H9 (cell line): ENCODE data around the gene HPS3. TPM values are rescaled to one million over a fixed set of nuclear protein-coding genes. Genes with fewer than 3 reads are reported as not detected.

Source experiments
- DNase-seq: peaks from one replicate; pipeline ENCODE4 v3.0.0-alpha.2; 2017
- H2AFZ ChIP-seq: one replicate; pipeline ENCODE4 v1.6.1; 2013; ENCODE audit warnings: mild to moderate bottlenecking, low read length, control low read depth, moderate library complexity
- H2AK5ac ChIP-seq: 2 replicates; pipeline ENCODE4 v1.6.1; 2013; ENCODE audit warnings: low read length, control low read depth, mixed read lengths; ENCODE audit not compliant: insufficient read length
- H2BK120ac ChIP-seq: one replicate; pipeline ENCODE4 v1.6.1; 2013; ENCODE audit warnings: low read depth, mild to moderate bottlenecking, low read length, control low read depth, inconsistent platforms; ENCODE audit not compliant: poor library complexity, severe bottlenecking
- H2BK12ac ChIP-seq: 2 replicates; pipeline ENCODE4 v1.6.1; 2013; ENCODE audit warnings: low read length, control low read depth, mixed read lengths, low read depth; ENCODE audit not compliant: insufficient read length
- H2BK15ac ChIP-seq: 2 replicates; pipeline ENCODE4 v1.6.1; 2013; ENCODE audit warnings: low read depth, low read length, control low read depth
- H2BK20ac ChIP-seq: one replicate; pipeline ENCODE4 v1.6.1; 2013; ENCODE audit warnings: low read depth, mild to moderate bottlenecking, low read length, control low read depth, inconsistent platforms; ENCODE audit not compliant: poor library complexity, severe bottlenecking
- H2BK5ac ChIP-seq: 2 replicates; pipeline ENCODE4 v1.6.1; 2013; ENCODE audit warnings: low read length, control low read depth, mixed read lengths; ENCODE audit not compliant: insufficient read length
- H3K14ac ChIP-seq: 2 replicates; pipeline ENCODE4 v1.6.1; 2013; ENCODE audit warnings: low read length, control low read depth; ENCODE audit not compliant: insufficient read depth
- H3K18ac ChIP-seq: 2 replicates; pipeline ENCODE4 v1.6.1; 2013; ENCODE audit warnings: low read depth, mild to moderate bottlenecking, mixed read lengths, low read length, control low read depth; ENCODE audit not compliant: insufficient read length
- H3K23ac ChIP-seq: 2 replicates; pipeline ENCODE4 v1.6.1; 2013; ENCODE audit warnings: low read length, control low read depth, mixed read lengths, low read depth; ENCODE audit not compliant: insufficient read length
- H3K23me2 ChIP-seq: 2 replicates; pipeline ENCODE4 v1.6.1; 2013; ENCODE audit warnings: low read depth, mild to moderate bottlenecking, mixed read lengths, low read length, control low read depth; ENCODE audit not compliant: insufficient read length, poor library complexity, severe bottlenecking
- H3K27ac ChIP-seq: 2 replicates; pipeline ENCODE4 v1.5.1; 2013; ENCODE audit warnings: low read length, control low read depth, mixed read lengths, low read depth; ENCODE audit not compliant: insufficient read length
- H3K27me3 ChIP-seq: 2 replicates; pipeline ENCODE4 v1.6.1; 2013; ENCODE audit warnings: low read length, control low read depth, inconsistent platforms; ENCODE audit not compliant: insufficient read depth
- H3K4ac ChIP-seq: 2 replicates; pipeline ENCODE4 v1.6.1; 2013; ENCODE audit warnings: low read depth, mild to moderate bottlenecking, control low read depth, inconsistent platforms, low read length, moderate library complexity
- H3K4me1 ChIP-seq: 2 replicates; pipeline ENCODE4 v1.6.1; 2013; ENCODE audit warnings: low read length, control low read depth, inconsistent platforms; ENCODE audit not compliant: insufficient read depth
- H3K4me2 ChIP-seq: 2 replicates; pipeline ENCODE4 v1.6.1; 2013; ENCODE audit warnings: low read length, control low read depth, mixed read lengths; ENCODE audit not compliant: insufficient read length, insufficient read depth
- H3K56ac ChIP-seq: 2 replicates; pipeline ENCODE4 v1.6.1; 2013; ENCODE audit warnings: low read depth, mild to moderate bottlenecking, mixed read lengths, low read length, control low read depth; ENCODE audit not compliant: insufficient read length
- H3K79me1 ChIP-seq: 2 replicates; pipeline ENCODE4 v1.6.1; 2013; ENCODE audit warnings: low read depth, mild to moderate bottlenecking, moderate library complexity, low read length, control low read depth, inconsistent platforms; ENCODE audit not compliant: insufficient read depth, poor library complexity, severe bottlenecking
- H3K79me2 ChIP-seq: 2 replicates; pipeline ENCODE4 v1.6.1; 2013; ENCODE audit warnings: low read length, control low read depth, inconsistent platforms; ENCODE audit not compliant: insufficient read depth
- H3K9ac ChIP-seq: 2 replicates; pipeline ENCODE4 v1.6.1; 2013; ENCODE audit warnings: low read length, control low read depth, mixed read lengths; ENCODE audit not compliant: insufficient read length; ENCODE audit errors: extremely low read depth
- H3K9me3 ChIP-seq: one replicate; pipeline ENCODE4 v1.6.1; 2013; ENCODE audit warnings: low read depth, low read length, inconsistent platforms; ENCODE audit not compliant: control insufficient read depth
- H3T11ph ChIP-seq: one replicate; pipeline ENCODE4 v1.6.1; 2013; ENCODE audit warnings: mild to moderate bottlenecking, low read length, control low read depth, inconsistent platforms
- H4K20me1 ChIP-seq: one replicate; pipeline ENCODE4 v1.6.1; 2013; ENCODE audit not compliant: control insufficient read depth, insufficient read length, insufficient read depth
- H4K5ac ChIP-seq: 2 replicates; pipeline ENCODE4 v1.6.1; 2013; ENCODE audit warnings: low read depth, mild to moderate bottlenecking, mixed read lengths, low read length, control low read depth; ENCODE audit not compliant: insufficient read length
- H4K8ac ChIP-seq: replicated peaks from 2 replicates; pipeline ENCODE4 v1.6.1; 2013; ENCODE audit warnings: low read length, control low read depth, mixed read lengths, low read depth; ENCODE audit not compliant: insufficient read length
- H4K91ac ChIP-seq: 2 replicates; pipeline ENCODE4 v1.6.1; 2013; ENCODE audit warnings: low read depth, mild to moderate bottlenecking, moderate library complexity, mixed read lengths, low read length, control low read depth; ENCODE audit not compliant: insufficient read length
- H3K27ac Mint-ChIP-seq, 3 experiments: 2 replicates in 2 of 3; 3 replicates in 1 of 3; pipeline ENCODE4 v1.8.0; 2020 to 2021; ENCODE audit warnings: mixed read lengths in 3 of 3, mild to moderate bottlenecking in 1 of 3, moderate library complexity in 1 of 3
- H3K27me3 Mint-ChIP-seq: 2 replicates; pipeline ENCODE4 v1.8.0; 2021; ENCODE audit warnings: low read depth, mild to moderate bottlenecking, moderate library complexity, mixed read lengths
- H3K36me3 Mint-ChIP-seq, 3 experiments: 2 replicates in 2 of 3; 3 replicates in 1 of 3; pipeline ENCODE4 v1.8.0; 2020 to 2021; ENCODE audit warnings: low read depth in 3 of 3, mixed read lengths in 3 of 3; ENCODE audit not compliant: insufficient read depth in 1 of 3
- H3K4me1 Mint-ChIP-seq, 2 experiments: 2 replicates each; pipeline ENCODE4 v1.8.0; 2020; ENCODE audit warnings: mixed read lengths in 2 of 2
- H3K4me3 Mint-ChIP-seq, 2 experiments: 2 replicates in 1 of 2; 3 replicates in 1 of 2; pipeline ENCODE4 v1.8.0; 2020 to 2021; ENCODE audit warnings: mild to moderate bottlenecking in 2 of 2, mixed read lengths in 2 of 2, moderate library complexity in 1 of 2
- H3K9me3 Mint-ChIP-seq, 2 experiments: 2 replicates in 1 of 2; 3 replicates in 1 of 2; pipeline ENCODE4 v1.8.0; 2020; ENCODE audit warnings: mild to moderate bottlenecking in 2 of 2, mixed read lengths in 2 of 2, moderate library complexity in 1 of 2
- WGBS: extraction: QIAGEN DNeasy Blood & Tissue Kit; methylation state at CpG from one replicate; pipeline ENCODE4 v1.1.7; 2013; ENCODE audit warnings: missing lambda C conversion rate, low lambda C conversion rate, mixed read lengths; ENCODE audit not compliant: insufficient read length; ENCODE audit errors: extremely low coverage; 5-methylcytosine and 5-hydroxymethylcytosine counted together
- total RNA-seq: library from RNA; stranded (reverse); gene quantifications from 2 replicates; pipeline ENCODE4 v1.2.1, GENCODE V29; 2021
- TF ChIP-seq, protein P1 (sequence below): fragments of 200-600 bp; sonication (generic); conservative IDR thresholded peaks from 3 replicates; pipeline ENCODE4 v1.8.0; 2021; ENCODE audit warnings: antibody characterized with exemption, mild to moderate bottlenecking

The HPS3 gene
- total RNA-seq, 1 experiment from 2014 or later: 46.5 TPM

DNA sequence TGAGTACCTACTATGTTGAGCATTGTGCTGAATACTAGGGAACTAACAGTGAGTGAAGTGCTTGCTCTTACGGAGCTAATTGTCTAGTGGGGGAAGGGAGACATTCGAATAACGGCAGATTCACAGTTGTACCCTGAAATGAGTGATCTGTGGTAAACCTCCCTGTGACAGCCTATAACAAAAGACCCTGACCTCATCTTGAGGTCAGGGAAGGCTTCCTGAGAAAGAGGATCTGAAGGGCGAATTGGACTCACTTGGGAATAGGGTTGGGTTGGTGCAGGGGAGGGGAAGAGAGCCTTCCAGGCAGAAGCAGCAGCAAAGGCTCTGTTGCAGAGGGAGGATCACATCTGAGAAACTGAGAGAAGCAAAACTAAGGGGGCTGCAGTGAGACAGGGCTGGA lies 13.2 kb downstream of the HPS3 start:
- Histone ChIP-seq H3K4me1 (no peaks in the 10 kb centered on the region; the same call in 1 of the 2 replicates), H3K56ac (no peak overlapping the region), H4K20me1 (no peaks in the 10 kb centered on the region), H2BK120ac (no peak overlapping the region), H2BK12ac (no peak overlapping the region), H3K79me2 (no peaks in the 10 kb centered on the region), H3K9me3 (no peaks in the 10 kb centered on the region), H3K14ac (no peak overlapping the region), H4K5ac (no peak overlapping the region), H3K27ac (no peak overlapping the region), H3T11ph (no peak overlapping the region), H3K23me2 (no peaks in the 10 kb centered on the region), H2BK5ac (no peak overlapping the region), H3K9ac (no peak overlapping the region), H3K4me2 (no peak overlapping the region), H4K8ac (no peak overlapping the region), H2BK20ac (no peak overlapping the region), H2AFZ (no peak overlapping the region), H2AK5ac (no peak overlapping the region), H2BK15ac (no peak overlapping the region), H4K91ac (no peak overlapping the region), H3K79me1 (no peaks in the 10 kb centered on the region), H3K23ac (no peak overlapping the region), H3K18ac (no peak overlapping the region), H3K4ac (no peak overlapping the region), H3K27me3 (no peaks in the 10 kb centered on the region)
- no peak for DNase-seq
- Mint-ChIP-seq H3K36me3 (peaks cover 7 to 34% (median 27%) of the 10 kb centered on the region in 3 experiments; a peak in 6 of 7 replicates), H3K27me3 (no peaks in the 10 kb centered on the region), H3K4me1 (peaks cover 15% of the 10 kb centered on the region in 2 experiments), H3K4me3 (no peak overlapping the region), H3K27ac (peak overlapping the region; percentile 32 to 89 (median 82); a peak in 4 of 7 replicates), H3K9me3 (no peaks in the 10 kb centered on the region)
- no CpG with 5 or more reads among the region's 4 CpGs for WGBS
- TF ChIP-seq, protein P1, sequence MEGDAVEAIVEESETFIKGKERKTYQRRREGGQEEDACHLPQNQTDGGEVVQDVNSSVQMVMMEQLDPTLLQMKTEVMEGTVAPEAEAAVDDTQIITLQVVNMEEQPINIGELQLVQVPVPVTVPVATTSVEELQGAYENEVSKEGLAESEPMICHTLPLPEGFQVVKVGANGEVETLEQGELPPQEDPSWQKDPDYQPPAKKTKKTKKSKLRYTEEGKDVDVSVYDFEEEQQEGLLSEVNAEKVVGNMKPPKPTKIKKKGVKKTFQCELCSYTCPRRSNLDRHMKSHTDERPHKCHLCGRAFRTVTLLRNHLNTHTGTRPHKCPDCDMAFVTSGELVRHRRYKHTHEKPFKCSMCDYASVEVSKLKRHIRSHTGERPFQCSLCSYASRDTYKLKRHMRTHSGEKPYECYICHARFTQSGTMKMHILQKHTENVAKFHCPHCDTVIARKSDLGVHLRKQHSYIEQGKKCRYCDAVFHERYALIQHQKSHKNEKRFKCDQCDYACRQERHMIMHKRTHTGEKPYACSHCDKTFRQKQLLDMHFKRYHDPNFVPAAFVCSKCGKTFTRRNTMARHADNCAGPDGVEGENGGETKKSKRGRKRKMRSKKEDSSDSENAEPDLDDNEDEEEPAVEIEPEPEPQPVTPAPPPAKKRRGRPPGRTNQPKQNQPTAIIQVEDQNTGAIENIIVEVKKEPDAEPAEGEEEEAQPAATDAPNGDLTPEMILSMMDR: no peak
